HFF-Myc (cell line): ENCODE results near the gene PGAP6.
A peak's percentile ranks its signal among the peaks of the same experiment; 100 is the strongest.
"Not testable (repeated sequence)": the region's sequence is repeated elsewhere in the genome, so short reads cannot be mapped to it uniquely, and the experiment has no call there.

Source experiments
- DNase-seq: peaks from one replicate; pipeline ENCODE4 v3.0.0-alpha.2; 2011; ENCODE audit warnings: low read depth; ENCODE audit errors: extremely low read depth
- H3K4me3 ChIP-seq: replicated peaks from 2 replicates; pipeline ENCODE4 v1.5.1; 2011; ENCODE audit warnings: low read depth, mild to moderate bottlenecking, control low read depth, low read length
- CTCF ChIP-seq: IDR thresholded peaks from 2 replicates; pipeline ENCODE4 v1.5.1; 2012; ENCODE audit warnings: mild to moderate bottlenecking, low read depth, low read length, control low read depth; ENCODE audit errors: missing control alignments

The PGAP6 gene

GRCh38 chr16:336269-336668, 45.5 kb downstream of the PGAP6 start:
- no peak overlapping the region for H3K4me3 ChIP-seq
- no peak for DNase-seq
- no peak for TF ChIP-seq CTCF

- H3K4me3 ChIP-seq, DNase-seq: not testable (repeated sequence)
These were observed 46.7 kb downstream of the PGAP6 start for GRCh38 chr16:334861-335632.

GRCh38 chr16:334164-334832, 47.5 kb downstream of the PGAP6 start:
- not testable (repeated sequence) for H3K4me3 ChIP-seq, DNase-seq

GRCh38 chr16:333406-334094, 48.2 kb downstream of the PGAP6 start:
- no peak for DNase-seq
- no peak for TF ChIP-seq CTCF
- H3K4me3 ChIP-seq: no peak overlapping the region

- H3K4me3 ChIP-seq: peak overlapping the region; percentile 24; the same call in 1 of the 2 replicates
- DNase-seq: peak; percentile 48
These were observed 50.5 kb downstream of the PGAP6 start for GRCh38 chr16:331181-331814.

- no peak overlapping the region for H3K4me3 ChIP-seq
- DNase-seq: no peak
- TF ChIP-seq CTCF: no peak
These were observed 51.0 kb downstream of the PGAP6 start for GRCh38 chr16:330741-331140.

GRCh38 chr16:325375-326145, 56.2 kb downstream of the PGAP6 start:
- TF ChIP-seq CTCF: no peak
- no peak for DNase-seq
- no peak overlapping the region for H3K4me3 ChIP-seq
